ENCODE data around the gene DDIT3.

- TF ChIP-seq TAF1 (IDR thresholded peaks at IDR 0.05; ENCODE audit: borderline replicate concordance, insufficient read depth, low read length) (no peak), REST (IDR thresholded peaks at IDR 0.05; ENCODE audit: insufficient read depth in 1 of 2, low read depth in 2 of 2, low read length in 2 of 2) (no peak), POLR2AphosphoS5 (IDR thresholded peaks at IDR 0.05; ENCODE audit: low read depth, low read length) (no peak)
These were observed 34.6 kb downstream of the DDIT3 start for GRCh38 chr12:57485695-57486094.

Measured in PFSK-1 (cell line).